WTC11 (cell line): ENCODE results near the gene RSRP1.

Source experiments
- ELF4 ChIP-seq: sonication (generic); formaldehyde crosslinking; IDR thresholded peaks from 2 replicates; pipeline ENCODE4 v1.8.1; 2022; ENCODE audit warnings: low read depth, mild to moderate bottlenecking, moderate library complexity, missing genetic modification reagents
- TF ChIP-seq, protein P1 (sequence below): fragments of 200-600 bp; IDR thresholded peaks from 2 replicates; pipeline ENCODE4 v1.8.0; 2022; ENCODE audit warnings: antibody characterized with exemption

DNA sequence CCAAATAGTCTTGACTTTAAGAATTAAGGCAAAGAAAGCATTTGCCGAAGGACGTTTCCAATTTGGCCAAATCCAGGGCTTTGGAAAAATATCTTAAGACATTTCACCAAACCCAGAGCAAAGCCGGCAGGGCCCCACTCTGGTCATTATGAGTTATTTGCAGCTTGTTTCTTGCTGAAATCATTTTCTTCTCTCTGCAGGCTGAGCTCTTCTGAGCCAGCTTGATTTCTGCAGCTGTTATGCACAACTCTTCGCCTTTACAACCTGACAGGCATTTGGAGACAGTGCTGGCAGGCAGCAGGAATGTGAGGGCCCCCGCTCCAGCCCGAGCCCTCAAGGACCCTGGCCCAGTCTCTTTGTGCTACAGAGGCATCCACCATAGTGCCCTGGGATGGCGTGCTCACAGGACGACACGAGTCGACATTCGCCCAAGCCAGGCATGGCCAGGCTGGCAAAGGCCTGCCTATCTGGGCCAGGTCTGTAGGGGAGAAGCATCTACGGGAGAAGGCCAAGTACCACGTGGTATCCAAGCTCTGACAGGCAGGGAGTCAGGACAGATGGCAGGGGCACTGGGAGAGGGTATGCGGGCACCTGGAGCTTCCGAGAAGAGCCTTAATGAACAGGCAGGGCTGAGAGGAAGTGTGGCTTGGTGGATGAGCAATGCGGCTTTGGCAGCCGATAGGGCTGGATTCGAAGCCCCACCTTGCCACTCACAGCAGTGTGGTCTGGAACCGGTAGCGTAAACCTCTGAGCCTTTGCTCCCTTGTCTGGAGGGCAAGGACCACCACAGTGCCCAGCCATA, 47.2 kb downstream of the RSRP1 start:
- no peak for TF ChIP-seq ELF4
- TF ChIP-seq, protein P1, sequence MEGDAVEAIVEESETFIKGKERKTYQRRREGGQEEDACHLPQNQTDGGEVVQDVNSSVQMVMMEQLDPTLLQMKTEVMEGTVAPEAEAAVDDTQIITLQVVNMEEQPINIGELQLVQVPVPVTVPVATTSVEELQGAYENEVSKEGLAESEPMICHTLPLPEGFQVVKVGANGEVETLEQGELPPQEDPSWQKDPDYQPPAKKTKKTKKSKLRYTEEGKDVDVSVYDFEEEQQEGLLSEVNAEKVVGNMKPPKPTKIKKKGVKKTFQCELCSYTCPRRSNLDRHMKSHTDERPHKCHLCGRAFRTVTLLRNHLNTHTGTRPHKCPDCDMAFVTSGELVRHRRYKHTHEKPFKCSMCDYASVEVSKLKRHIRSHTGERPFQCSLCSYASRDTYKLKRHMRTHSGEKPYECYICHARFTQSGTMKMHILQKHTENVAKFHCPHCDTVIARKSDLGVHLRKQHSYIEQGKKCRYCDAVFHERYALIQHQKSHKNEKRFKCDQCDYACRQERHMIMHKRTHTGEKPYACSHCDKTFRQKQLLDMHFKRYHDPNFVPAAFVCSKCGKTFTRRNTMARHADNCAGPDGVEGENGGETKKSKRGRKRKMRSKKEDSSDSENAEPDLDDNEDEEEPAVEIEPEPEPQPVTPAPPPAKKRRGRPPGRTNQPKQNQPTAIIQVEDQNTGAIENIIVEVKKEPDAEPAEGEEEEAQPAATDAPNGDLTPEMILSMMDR, result no peak
